ENCODE results near the gene RDX.
"Not testable (repeated sequence)": the region's sequence is repeated elsewhere in the genome, so short reads cannot be mapped to it uniquely, and the experiment has no call there.

Gene RDX

DNA sequence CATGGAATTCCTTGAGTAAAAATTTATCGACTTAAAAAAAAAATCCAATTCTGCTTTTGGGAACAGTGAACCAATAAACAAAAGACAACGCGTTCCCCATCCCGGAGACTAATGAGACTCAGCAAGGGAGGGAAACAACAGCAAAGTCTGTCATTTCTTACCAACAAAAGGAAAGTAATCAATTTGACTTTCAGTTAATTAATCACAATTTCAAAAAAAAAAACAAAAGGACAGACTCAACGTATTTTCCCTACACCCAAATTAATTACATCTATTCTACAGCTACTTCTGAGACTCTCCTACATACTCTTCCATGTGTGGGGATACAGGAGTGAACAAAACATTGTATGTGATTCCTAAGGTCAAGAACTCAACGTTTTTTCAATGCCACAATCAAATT is 1.9 kb downstream of the RDX start:
- Histone ChIP-seq H3K4me1 (ENCODE audit: control insufficient read depth, insufficient read depth, low read length, unreplicated experiment) (peaks cover 38% of the 10 kb centered on the region), H3K4me3 (ENCODE audit: low read depth, low read length) (peak overlapping the region; percentile 95)

DNA sequence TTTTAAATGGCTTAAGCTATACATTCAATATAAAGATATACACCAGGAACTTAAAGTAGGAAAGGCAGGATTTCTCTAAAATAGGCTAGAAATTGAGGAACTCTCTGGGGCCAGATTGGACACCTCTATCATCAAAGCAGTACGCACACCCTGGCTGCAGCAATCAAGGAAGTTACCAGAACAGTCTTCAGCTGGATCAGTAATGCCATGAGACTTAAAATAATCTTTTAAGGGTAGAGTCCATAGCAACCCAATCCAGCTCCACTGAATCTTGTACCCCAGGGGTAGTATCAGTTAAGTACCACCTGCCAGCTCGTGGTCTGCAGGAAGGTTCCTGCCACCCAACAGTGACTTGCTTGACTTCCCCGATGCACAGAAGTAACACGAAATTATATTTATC is 3.0 kb downstream of the RDX start:
- Histone ChIP-seq H3K27me3 (ENCODE audit: insufficient read depth, low read length) (no peaks in the 10 kb centered on the region), H3K4me3 (ENCODE audit: low read depth, low read length) (peak overlapping the region; percentile 95), H3K79me2 (ENCODE audit: control insufficient read depth, insufficient read depth, low read length, unreplicated experiment) (peaks cover 79% of the 10 kb centered on the region), H3K27ac (ENCODE audit: low read depth, low read length) (no peak overlapping the region), H3K4me1 (ENCODE audit: control insufficient read depth, insufficient read depth, low read length, unreplicated experiment) (peaks cover 39% of the 10 kb centered on the region), H3K36me3 (ENCODE audit: insufficient read depth, low read length) (no peaks in the 10 kb centered on the region; the same call in 1 of the 2 replicates), H2AFZ (ENCODE audit: low read length, unreplicated experiment) (no peak overlapping the region)

More for the DNA sequence above, 1.9 kb downstream of the RDX start:
- no peak overlapping the region for H2AFZ ChIP-seq (ENCODE audit: low read length, unreplicated experiment)
- no peaks in the 10 kb centered on the region for H3K36me3 ChIP-seq (ENCODE audit: insufficient read depth, low read length)
- H3K27ac ChIP-seq (ENCODE audit: low read depth, low read length), result peak overlapping the region; percentile 16; the same call in 1 of the 2 replicates
- peaks cover 68% of the 10 kb centered on the region for H3K79me2 ChIP-seq (ENCODE audit: control insufficient read depth, insufficient read depth, low read length, unreplicated experiment)
- H3K27me3 ChIP-seq (ENCODE audit: insufficient read depth, low read length), result no peaks in the 10 kb centered on the region

DNA sequence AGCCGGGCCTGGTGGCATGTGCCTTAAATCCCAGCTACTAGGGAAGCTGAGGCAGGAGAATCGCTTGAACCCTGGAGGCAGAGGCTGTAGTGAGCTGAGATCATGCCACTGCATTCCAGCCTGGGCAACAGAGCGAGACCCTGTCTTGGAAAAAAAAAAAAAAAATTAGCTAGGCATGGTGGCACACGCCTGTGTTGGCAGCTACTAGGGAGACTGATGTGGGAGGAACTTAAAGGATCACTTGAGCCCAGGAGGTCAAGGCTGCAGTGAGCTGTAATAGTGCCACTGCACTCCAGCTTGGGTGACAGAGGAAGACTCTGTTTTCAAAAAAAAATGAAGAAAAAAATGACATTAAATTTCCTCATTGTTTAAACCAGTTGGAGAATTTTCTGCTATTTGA is 4.3 kb downstream of the RDX start:
- H3K36me3 ChIP-seq (ENCODE audit: insufficient read depth, low read length); H2AFZ ChIP-seq (ENCODE audit: low read length, unreplicated experiment); H3K4me3 ChIP-seq (ENCODE audit: low read depth, low read length); H3K27ac ChIP-seq (ENCODE audit: low read depth, low read length); H3K27me3 ChIP-seq (ENCODE audit: insufficient read depth, low read length): not testable (repeated sequence)
- Histone ChIP-seq H3K79me2 (ENCODE audit: control insufficient read depth, insufficient read depth, low read length, unreplicated experiment) (peaks cover 91% of the 10 kb centered on the region), H3K4me1 (ENCODE audit: control insufficient read depth, insufficient read depth, low read length, unreplicated experiment) (peaks cover 26% of the 10 kb centered on the region)

DNA sequence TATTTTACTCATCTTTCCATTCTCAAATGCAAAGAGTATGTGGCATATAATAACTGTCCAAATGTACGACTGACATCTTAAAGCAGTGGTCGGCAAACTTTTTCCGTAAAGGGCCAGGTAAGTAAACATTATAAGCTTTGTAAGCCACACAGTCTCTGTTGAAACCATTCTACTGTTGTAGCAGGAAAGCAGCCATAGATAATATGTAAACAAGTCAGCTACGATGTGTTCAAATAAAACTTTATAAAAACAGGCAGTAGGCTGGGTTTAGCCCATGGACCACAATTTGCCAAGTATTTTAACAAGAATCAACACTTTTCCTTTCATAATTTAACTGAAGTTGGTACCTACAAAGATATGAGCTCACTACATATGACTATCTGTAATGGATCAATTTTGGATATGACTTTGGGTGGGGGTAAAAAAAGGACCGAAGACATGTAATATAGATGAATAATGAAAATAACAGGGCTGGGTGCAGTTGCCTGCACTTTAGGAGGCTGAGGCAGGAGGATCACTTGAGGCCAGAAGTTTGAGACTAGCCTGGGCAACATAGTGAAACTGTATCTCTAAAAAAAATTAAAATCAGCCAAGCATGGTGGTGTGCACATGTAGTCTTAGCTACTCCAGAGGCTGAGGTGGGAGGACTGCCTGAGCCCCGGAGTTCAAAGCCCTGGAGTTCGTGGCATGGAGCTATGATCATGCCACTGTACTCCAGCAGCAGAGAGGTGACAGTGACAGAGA is 5.7 kb downstream of the RDX start:
- peaks cover 23% of the 10 kb centered on the region for H3K4me1 ChIP-seq (ENCODE audit: control insufficient read depth, insufficient read depth, low read length, unreplicated experiment)
- peaks cover 99% of the 10 kb centered on the region for H3K79me2 ChIP-seq (ENCODE audit: control insufficient read depth, insufficient read depth, low read length, unreplicated experiment)
- H2AFZ ChIP-seq (ENCODE audit: low read length, unreplicated experiment), result no peak overlapping the region
- H3K27ac ChIP-seq (ENCODE audit: low read depth, low read length), result no peak overlapping the region
- H3K4me3 ChIP-seq (ENCODE audit: low read depth, low read length), result no peak overlapping the region
- no peaks in the 10 kb centered on the region for H3K27me3 ChIP-seq (ENCODE audit: insufficient read depth, low read length)
- H3K36me3 ChIP-seq (ENCODE audit: insufficient read depth, low read length), result peaks cover 2% of the 10 kb centered on the region

DNA sequence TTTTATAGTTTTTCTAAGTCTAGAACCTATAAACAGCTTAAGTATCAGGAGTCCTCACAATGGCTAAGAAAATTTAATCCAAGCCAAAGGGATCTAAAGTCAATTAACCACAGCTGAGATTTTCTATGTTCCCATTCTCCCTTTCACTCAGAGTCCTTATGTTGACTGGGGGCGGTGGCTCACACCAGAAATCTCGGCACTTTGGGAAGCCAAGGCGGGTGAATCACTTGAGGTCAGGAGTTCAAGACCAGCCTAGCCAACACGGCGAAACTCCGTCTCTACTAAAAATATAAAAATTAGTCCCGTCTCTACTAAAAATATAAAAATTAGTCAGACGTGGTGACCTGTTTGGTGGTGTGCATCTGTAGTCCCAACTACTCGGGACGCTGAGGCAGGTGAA is 6.9 kb downstream of the RDX start:
- peaks cover 23% of the 10 kb centered on the region for H3K4me1 ChIP-seq (ENCODE audit: control insufficient read depth, insufficient read depth, low read length, unreplicated experiment)

DNA sequence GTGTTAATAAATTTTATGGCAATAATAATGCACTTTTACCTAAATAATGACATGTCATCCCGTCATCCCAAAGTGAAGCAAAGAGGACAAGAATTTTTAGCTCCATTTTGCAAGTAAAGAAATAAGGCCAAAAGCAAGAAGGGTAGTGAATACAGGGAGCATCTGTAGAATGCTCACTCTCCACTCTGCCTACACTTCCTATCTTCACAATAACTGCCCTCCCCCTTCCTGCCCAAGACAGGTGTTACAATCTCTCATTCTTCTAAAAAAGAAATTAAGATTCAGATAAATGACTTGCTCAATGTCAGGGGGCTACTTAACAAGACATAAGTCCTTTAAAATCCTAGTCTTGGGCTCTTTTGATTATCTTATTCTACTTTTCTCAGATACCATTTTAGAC is 8.9 kb downstream of the RDX start:
- Histone ChIP-seq H3K4me1 (ENCODE audit: control insufficient read depth, insufficient read depth, low read length, unreplicated experiment) (peaks cover 5% of the 10 kb centered on the region), H3K36me3 (ENCODE audit: insufficient read depth, low read length) (peaks cover 2% of the 10 kb centered on the region), H3K27me3 (ENCODE audit: insufficient read depth, low read length) (no peaks in the 10 kb centered on the region), H3K79me2 (ENCODE audit: control insufficient read depth, insufficient read depth, low read length, unreplicated experiment) (peaks cover 95% of the 10 kb centered on the region), H3K27ac (ENCODE audit: low read depth, low read length) (no peak overlapping the region), H2AFZ (ENCODE audit: low read length, unreplicated experiment) (no peak overlapping the region), H3K4me3 (ENCODE audit: low read depth, low read length) (no peak overlapping the region)

More for the DNA sequence above, 6.9 kb downstream of the RDX start:
- H3K79me2 ChIP-seq (ENCODE audit: control insufficient read depth, insufficient read depth, low read length, unreplicated experiment), result peaks cover 98% of the 10 kb centered on the region
- H3K27ac ChIP-seq (ENCODE audit: low read depth, low read length), result no peak overlapping the region
- no peak overlapping the region for H3K4me3 ChIP-seq (ENCODE audit: low read depth, low read length)
- H3K36me3 ChIP-seq (ENCODE audit: insufficient read depth, low read length), result peaks cover 2% of the 10 kb centered on the region
- H2AFZ ChIP-seq (ENCODE audit: low read length, unreplicated experiment), result no peak overlapping the region
- H3K27me3 ChIP-seq (ENCODE audit: insufficient read depth, low read length), result no peaks in the 10 kb centered on the region

DNA sequence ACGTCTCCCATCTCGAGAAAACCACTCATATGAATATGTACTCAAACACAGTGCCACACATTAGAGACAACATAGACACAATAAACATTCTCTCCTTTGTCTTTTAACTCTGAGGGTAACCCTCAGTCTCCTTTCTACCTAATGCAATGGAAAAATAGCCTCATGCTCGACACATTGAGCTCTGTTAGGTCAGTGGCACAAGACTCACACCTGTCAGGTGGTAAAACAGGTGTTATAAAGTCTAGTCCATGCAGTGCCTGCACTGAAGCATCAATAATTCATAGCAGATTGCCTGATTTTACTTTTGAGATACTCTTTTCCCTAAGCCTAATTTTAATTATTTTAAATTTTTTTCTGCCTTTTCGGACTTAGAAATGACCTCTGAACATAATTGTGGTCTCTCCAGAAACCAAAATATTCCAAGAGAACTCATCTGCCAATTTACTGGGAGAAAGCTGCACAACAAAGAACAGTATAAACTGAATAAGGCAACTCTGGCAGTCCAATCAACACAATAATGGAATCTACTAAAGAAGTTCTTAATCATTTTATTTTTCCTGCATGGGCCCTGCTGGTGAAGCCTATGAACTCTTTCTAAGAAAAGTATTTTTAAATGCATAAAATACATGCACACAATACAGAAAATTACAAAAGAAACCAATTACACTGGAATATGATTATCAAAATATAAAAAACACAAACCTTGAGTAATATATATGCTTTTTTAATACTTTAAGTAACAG is 9.9 kb downstream of the RDX start:
- Histone ChIP-seq H3K4me3 (ENCODE audit: low read depth, low read length) (no peak overlapping the region), H3K27ac (ENCODE audit: low read depth, low read length) (no peak overlapping the region), H3K27me3 (ENCODE audit: insufficient read depth, low read length) (no peaks in the 10 kb centered on the region), H3K79me2 (ENCODE audit: control insufficient read depth, insufficient read depth, low read length, unreplicated experiment) (peaks cover 95% of the 10 kb centered on the region), H3K36me3 (ENCODE audit: insufficient read depth, low read length) (peaks cover 2% of the 10 kb centered on the region), H2AFZ (ENCODE audit: low read length, unreplicated experiment) (no peak overlapping the region), H3K4me1 (ENCODE audit: control insufficient read depth, insufficient read depth, low read length, unreplicated experiment) (peaks cover 8% of the 10 kb centered on the region)

DNA sequence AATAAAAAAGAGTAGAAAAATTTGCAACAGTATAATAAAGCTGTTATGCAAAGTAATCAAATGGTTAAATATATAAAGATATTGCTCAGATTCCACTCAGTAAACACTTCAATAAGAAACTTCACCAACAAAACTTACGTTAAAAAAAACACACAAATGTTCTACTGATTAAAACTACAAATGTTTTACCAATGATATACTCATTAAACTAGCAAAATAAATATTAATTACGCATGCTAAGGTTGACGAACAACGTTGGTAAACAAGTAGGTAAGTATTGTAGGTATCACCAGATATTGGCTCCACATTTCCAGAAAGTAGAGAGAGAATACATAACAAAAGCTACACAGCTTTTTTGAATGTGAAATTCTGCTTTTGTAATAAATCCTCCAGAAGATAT is 12.6 kb downstream of the RDX start:
- H3K36me3 ChIP-seq (ENCODE audit: insufficient read depth, low read length), result peaks cover 9% of the 10 kb centered on the region
- no peak overlapping the region for H3K4me3 ChIP-seq (ENCODE audit: low read depth, low read length)
- no peaks in the 10 kb centered on the region for H3K27me3 ChIP-seq (ENCODE audit: insufficient read depth, low read length)
- peaks cover 91% of the 10 kb centered on the region for H3K79me2 ChIP-seq (ENCODE audit: control insufficient read depth, insufficient read depth, low read length, unreplicated experiment)
- no peak overlapping the region for H3K27ac ChIP-seq (ENCODE audit: low read depth, low read length)
- H2AFZ ChIP-seq (ENCODE audit: low read length, unreplicated experiment), result no peak overlapping the region
- H3K4me1 ChIP-seq (ENCODE audit: control insufficient read depth, insufficient read depth, low read length, unreplicated experiment), result peaks cover 3% of the 10 kb centered on the region

DNA sequence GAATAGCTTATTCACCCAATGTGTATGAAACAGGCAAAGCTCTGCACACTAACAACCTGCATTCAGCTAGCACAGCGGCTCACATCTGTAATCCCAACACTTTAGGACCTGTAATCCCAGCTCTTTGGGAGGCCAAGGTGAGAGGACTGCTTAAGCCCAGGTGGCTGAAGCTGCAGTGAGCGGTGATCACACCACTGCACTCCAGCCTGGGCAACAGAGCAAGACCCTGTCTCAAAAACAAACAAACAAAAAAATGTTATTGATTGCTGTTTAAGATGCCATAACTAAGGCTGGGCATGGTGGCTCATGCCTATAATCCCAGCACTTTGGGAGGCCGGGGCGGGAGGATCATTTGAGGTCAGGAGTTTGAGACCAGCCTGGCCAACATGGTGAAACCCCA is 15.8 kb downstream of the RDX start:
- Histone ChIP-seq H3K79me2 (ENCODE audit: control insufficient read depth, insufficient read depth, low read length, unreplicated experiment) (peaks cover 89% of the 10 kb centered on the region), H3K36me3 (ENCODE audit: insufficient read depth, low read length) (peaks cover 29% of the 10 kb centered on the region)
- not testable (repeated sequence) for H3K4me3 ChIP-seq (ENCODE audit: low read depth, low read length); H3K4me1 ChIP-seq (ENCODE audit: control insufficient read depth, insufficient read depth, low read length, unreplicated experiment); H2AFZ ChIP-seq (ENCODE audit: low read length, unreplicated experiment); H3K27me3 ChIP-seq (ENCODE audit: insufficient read depth, low read length); H3K27ac ChIP-seq (ENCODE audit: low read depth, low read length)

DNA sequence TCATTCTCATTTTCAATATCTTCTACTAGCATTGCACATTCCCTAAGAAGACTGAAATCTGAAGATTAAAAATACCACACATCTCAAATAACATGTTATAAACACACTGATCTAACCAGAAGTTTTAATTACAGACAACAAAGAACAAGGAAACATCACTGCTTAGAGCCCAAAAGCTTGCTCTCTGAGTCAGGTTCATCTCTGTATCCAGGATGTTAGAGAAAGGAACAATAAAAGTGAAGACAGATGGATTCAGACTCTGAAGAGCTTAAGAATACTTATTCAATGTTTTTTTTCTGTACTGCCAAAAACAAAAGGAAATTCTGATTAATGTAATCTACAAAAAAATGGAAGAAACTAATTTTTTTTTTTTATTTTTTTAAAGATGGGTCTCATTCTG is 16.5 kb downstream of the RDX start:
- H3K4me1 ChIP-seq (ENCODE audit: control insufficient read depth, insufficient read depth, low read length, unreplicated experiment), result peaks cover 3% of the 10 kb centered on the region
- H2AFZ ChIP-seq (ENCODE audit: low read length, unreplicated experiment), result no peak overlapping the region
- no peak overlapping the region for H3K4me3 ChIP-seq (ENCODE audit: low read depth, low read length)
- peaks cover 29% of the 10 kb centered on the region for H3K36me3 ChIP-seq (ENCODE audit: insufficient read depth, low read length)
- no peaks in the 10 kb centered on the region for H3K27me3 ChIP-seq (ENCODE audit: insufficient read depth, low read length)
- H3K79me2 ChIP-seq (ENCODE audit: control insufficient read depth, insufficient read depth, low read length, unreplicated experiment), result peaks cover 89% of the 10 kb centered on the region
- no peak overlapping the region for H3K27ac ChIP-seq (ENCODE audit: low read depth, low read length)

DNA sequence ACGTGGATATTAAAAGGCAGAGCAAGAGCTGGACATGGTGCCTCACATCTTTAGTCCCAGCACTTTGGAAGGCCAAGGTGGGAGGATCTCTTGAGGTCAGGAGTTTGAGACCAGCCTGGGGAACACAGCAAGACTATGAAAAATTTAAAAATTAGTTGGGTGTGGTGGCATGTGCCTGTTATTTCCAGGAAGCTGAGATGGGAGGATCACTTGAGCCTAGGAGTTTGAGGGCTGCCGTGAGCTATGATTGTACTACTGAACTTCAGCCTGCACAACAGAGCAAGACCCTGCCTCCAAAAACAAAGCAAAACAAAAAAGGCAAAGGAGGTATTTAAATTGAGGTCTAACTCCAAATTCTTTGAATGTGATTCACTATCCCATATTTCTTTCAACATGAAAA is 23.5 kb downstream of the RDX start:
- Histone ChIP-seq H3K36me3 (ENCODE audit: insufficient read depth, low read length) (peaks cover 39% of the 10 kb centered on the region), H3K79me2 (ENCODE audit: control insufficient read depth, insufficient read depth, low read length, unreplicated experiment) (peaks cover 88% of the 10 kb centered on the region), H2AFZ (ENCODE audit: low read length, unreplicated experiment) (no peak overlapping the region), H3K27me3 (ENCODE audit: insufficient read depth, low read length) (no peaks in the 10 kb centered on the region), H3K4me3 (ENCODE audit: low read depth, low read length) (no peak overlapping the region), H3K4me1 (ENCODE audit: control insufficient read depth, insufficient read depth, low read length, unreplicated experiment) (no peaks in the 10 kb centered on the region), H3K27ac (ENCODE audit: low read depth, low read length) (no peak overlapping the region)

Data from ACC112 (cell line).